ENCODE results near the gene CADM3. TPM values are rescaled to one million over a fixed set of nuclear protein-coding genes. Genes with fewer than 3 reads are reported as not detected.

The CADM3 gene
- total RNA-seq, 1 donor from 2014 or later = 4.0 TPM

GRCh38 chr1:159223004-159223403 lies 51.6 kb downstream of the CADM3 start:
- no peaks in the 10 kb centered on the region for H3K9me3 Mint-ChIP-seq (ENCODE audit: unreplicated experiment)
- H3K4me1 Mint-ChIP-seq (ENCODE audit: unreplicated experiment) = no peaks in the 10 kb centered on the region
- no peak for TF ChIP-seq CTCF (IDR thresholded peaks at IDR 0.05; ENCODE audit: unreplicated experiment)
- no peak overlapping the region for H3K4me3 Mint-ChIP-seq (ENCODE audit: unreplicated experiment)
- no peak overlapping the region for H3K27ac Mint-ChIP-seq (ENCODE audit: unreplicated experiment)
- H3K36me3 Mint-ChIP-seq (ENCODE audit: low read depth, unreplicated experiment) = no peaks in the 10 kb centered on the region
- H3K27me3 Mint-ChIP-seq (ENCODE audit: unreplicated experiment) = no peaks in the 10 kb centered on the region
- no peak for DNase-seq (ENCODE audit: low spot score)

GRCh38 chr1:159228554-159228953 lies 57.1 kb downstream of the CADM3 start:
- H3K4me3 Mint-ChIP-seq (ENCODE audit: unreplicated experiment) = no peak overlapping the region
- H3K4me1 Mint-ChIP-seq (ENCODE audit: unreplicated experiment) = no peaks in the 10 kb centered on the region
- DNase-seq (ENCODE audit: low spot score) = no peak
- H3K27ac Mint-ChIP-seq (ENCODE audit: unreplicated experiment) = no peak overlapping the region
- no peak for TF ChIP-seq CTCF (IDR thresholded peaks at IDR 0.05; ENCODE audit: unreplicated experiment)
- no peaks in the 10 kb centered on the region for H3K36me3 Mint-ChIP-seq (ENCODE audit: low read depth, unreplicated experiment)
- no peaks in the 10 kb centered on the region for H3K9me3 Mint-ChIP-seq (ENCODE audit: unreplicated experiment)
- peaks cover 3% of the 10 kb centered on the region for H3K27me3 Mint-ChIP-seq (ENCODE audit: unreplicated experiment)

- no peak overlapping the region for H3K27ac Mint-ChIP-seq (ENCODE audit: unreplicated experiment)
- TF ChIP-seq CTCF (IDR thresholded peaks at IDR 0.05; ENCODE audit: unreplicated experiment) = no peak
- no peak overlapping the region for H3K4me3 Mint-ChIP-seq (ENCODE audit: unreplicated experiment)
- no peak for DNase-seq (ENCODE audit: low spot score)
- no peaks in the 10 kb centered on the region for H3K9me3 Mint-ChIP-seq (ENCODE audit: unreplicated experiment)
- no peaks in the 10 kb centered on the region for H3K4me1 Mint-ChIP-seq (ENCODE audit: unreplicated experiment)
- peaks cover 3% of the 10 kb centered on the region for H3K27me3 Mint-ChIP-seq (ENCODE audit: unreplicated experiment)
- no peaks in the 10 kb centered on the region for H3K36me3 Mint-ChIP-seq (ENCODE audit: low read depth, unreplicated experiment)
Observed at GRCh38 chr1:159229260-159229885, 58.0 kb downstream of the CADM3 start.

GRCh38 chr1:159229896-159230295 lies 58.5 kb downstream of the CADM3 start:
- Mint-ChIP-seq H3K4me3 (ENCODE audit: unreplicated experiment) (no peak overlapping the region), H3K4me1 (ENCODE audit: unreplicated experiment) (no peaks in the 10 kb centered on the region), H3K27me3 (ENCODE audit: unreplicated experiment) (peaks cover 3% of the 10 kb centered on the region), H3K36me3 (ENCODE audit: low read depth, unreplicated experiment) (no peaks in the 10 kb centered on the region), H3K9me3 (ENCODE audit: unreplicated experiment) (no peaks in the 10 kb centered on the region), H3K27ac (ENCODE audit: unreplicated experiment) (no peak overlapping the region)
- DNase-seq (ENCODE audit: low spot score) = no peak
- no peak for TF ChIP-seq CTCF (IDR thresholded peaks at IDR 0.05; ENCODE audit: unreplicated experiment)

GRCh38 chr1:159239551-159240220 lies 68.3 kb downstream of the CADM3 start:
- Mint-ChIP-seq H3K4me1 (ENCODE audit: unreplicated experiment) (no peaks in the 10 kb centered on the region), H3K4me3 (ENCODE audit: unreplicated experiment) (no peak overlapping the region), H3K27ac (ENCODE audit: unreplicated experiment) (no peak overlapping the region), H3K36me3 (ENCODE audit: low read depth, unreplicated experiment) (no peaks in the 10 kb centered on the region), H3K27me3 (ENCODE audit: unreplicated experiment) (no peaks in the 10 kb centered on the region), H3K9me3 (ENCODE audit: unreplicated experiment) (no peaks in the 10 kb centered on the region)
- no peak for TF ChIP-seq CTCF (IDR thresholded peaks at IDR 0.05; ENCODE audit: unreplicated experiment)
- no peak for DNase-seq (ENCODE audit: low spot score)
